ENCODE measurements around the gene FAM171A1.

DNA sequence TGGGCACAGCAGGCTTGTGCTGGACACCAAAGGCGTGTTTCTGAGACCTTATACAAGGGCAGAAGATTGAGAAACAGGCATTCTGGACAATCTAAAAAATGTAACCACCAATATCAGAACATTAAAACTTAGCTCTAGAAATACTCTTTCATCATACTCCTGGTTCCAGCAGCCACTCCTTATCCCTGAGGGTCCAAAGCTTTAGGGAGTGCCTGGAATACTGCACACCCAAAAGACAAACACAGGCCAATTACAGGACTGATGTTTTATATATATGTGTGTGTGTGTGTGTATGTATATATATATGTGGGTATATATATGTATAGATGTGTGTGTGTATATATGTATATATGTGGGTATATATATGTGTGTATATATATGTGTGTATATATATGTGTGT lies 39.6 kb downstream of the FAM171A1 start:
- no peak for TF ChIP-seq CTCF (conservative IDR thresholded peaks at IDR 0.05; ENCODE audit: low read depth, low read length)
- no peak for TF ChIP-seq EZH2 (IDR thresholded peaks at IDR 0.05; ENCODE audit: borderline replicate concordance, low read depth, low read length, poor library complexity, severe bottlenecking)
